ENCODE results near the gene FOXI1.
A peak's percentile ranks its signal among the peaks of the same experiment; 100 is the strongest.
"Not testable (repeated sequence)": the region's sequence is repeated elsewhere in the genome, so short reads cannot be mapped to it uniquely, and the experiment has no call there.

The FOXI1 gene

DNA sequence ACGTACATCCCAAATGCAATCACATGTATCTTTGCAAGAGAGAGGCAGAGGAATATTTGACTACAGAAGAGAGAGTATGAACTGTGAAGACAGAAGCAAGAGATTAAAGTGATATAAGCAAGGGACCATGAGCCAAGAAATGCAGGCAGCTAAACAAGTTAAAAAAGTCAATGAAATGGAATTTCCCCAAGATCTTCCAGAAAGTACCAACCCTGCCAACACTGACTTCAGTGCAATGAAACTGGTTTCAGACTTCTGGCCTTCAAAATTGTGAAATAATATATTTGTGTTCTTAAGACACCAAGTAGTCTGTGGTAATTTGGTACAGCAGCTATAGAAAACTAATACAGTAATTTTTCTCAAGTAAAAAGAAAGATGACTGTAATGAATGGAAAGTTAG is 20.9 kb downstream of the FOXI1 start:
- no peak for DNase-seq (ENCODE audit: low read depth)

DNA sequence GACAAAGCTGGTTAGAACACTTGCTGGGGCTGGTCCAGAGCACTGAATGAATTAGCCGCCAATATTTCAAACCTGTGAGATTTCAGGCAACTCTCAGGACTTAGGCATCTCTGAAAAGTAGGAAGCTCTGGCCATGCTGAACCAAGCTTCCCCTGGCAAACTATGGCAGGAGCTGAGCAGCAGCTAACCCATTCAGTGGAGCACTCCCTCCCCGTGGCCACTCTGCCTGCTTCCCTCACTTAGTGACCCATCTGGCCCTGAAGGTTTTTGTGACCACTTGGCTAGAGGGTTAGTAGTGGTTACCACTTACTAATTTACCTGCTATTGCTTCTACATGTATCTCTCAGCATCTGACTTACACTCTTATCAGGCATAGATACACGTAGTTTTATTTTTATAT is 25.5 kb downstream of the FOXI1 start:
- no peak for DNase-seq (ENCODE audit: low read depth)

DNA sequence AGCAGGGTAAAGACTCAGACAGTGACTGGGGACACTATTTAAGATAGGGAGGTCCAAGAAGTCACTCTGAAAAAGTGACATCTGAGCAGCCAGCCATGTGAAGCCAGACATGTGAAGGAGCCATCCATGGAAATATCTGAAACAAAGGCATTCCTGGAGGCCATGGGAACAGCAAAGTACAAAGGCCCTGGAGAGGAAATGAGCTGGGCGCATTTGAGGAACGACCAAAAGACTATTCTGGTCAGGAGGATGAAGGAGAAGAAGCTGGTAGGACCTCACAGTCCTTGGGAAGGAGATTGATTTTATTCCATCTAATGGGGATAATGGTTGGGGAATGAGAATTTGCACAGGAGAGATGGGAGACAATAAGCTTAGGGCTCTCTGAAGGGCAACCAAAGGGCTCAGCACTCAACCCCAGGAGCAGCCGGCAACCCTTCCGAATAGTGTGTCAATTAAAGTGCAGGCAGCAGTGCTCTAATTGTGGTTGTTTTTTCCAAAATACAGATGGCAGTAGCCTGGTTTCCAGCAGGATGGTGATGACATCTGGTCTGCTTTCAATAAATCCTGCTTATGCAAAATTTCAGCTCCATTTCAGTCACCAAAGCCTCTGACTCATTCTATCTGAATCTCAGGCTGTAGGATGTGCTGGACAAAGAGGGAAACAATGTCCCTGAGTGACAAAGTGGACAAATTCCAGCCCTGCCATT is 26.7 kb downstream of the FOXI1 start:
- peak; percentile 69 for DNase-seq (ENCODE audit: low read depth)

DNA sequence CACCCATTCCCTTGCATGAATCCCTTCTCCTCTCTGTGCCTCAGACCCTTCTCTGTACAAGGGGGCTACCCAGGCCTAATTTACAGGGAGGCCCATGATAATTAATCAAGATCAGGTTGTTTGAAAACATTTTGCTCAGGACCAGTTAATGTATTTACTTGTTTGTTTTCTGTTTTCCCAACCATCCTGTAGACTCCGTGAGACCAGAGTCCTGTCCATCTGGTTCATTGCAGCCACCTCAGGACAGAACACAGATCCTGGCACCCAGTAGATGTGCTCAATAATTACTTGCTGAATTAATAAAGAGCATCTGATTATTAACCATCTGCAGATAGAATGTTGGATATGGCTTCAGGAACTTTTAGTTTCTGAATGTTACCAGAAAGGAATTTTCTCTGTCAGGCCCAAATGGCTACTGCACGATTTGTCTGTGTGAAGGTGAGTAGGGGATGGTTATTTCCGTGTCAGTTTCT is 27.3 kb downstream of the FOXI1 start:
- DNase-seq (ENCODE audit: low read depth): no peak

DNA sequence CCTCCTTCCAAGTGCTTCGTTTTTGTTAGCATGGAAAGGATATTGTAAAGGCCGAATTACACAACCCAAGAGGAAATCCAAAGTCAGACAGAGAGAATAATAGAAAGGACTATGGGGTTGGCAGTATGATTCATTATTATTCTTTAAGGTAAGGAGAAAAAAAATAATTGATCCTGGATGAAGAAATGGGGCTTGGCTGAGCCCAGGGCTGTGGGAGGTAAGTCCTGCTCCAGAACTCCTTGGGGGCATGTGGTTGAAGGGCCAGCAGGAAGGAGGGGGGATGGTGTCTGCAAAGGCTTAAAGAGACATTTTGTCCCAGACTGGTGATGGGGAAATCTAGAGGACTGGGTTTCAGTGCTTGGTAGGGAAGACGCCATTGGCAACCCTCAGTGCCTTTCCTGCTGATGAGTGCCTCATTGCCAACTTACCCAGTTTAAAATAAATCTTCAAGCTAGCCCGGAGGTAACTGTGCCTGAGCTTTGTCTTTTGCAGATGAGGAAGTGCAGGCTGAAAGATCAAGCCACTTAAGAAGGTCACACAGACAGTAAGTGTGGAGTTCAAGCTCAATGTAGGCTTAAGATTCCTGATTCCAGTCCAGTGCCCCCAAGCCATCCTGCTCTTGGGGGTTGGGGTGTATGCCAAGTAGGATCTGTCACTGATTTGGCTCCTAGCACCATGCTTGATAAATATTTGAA is 30.2 kb downstream of the FOXI1 start:
- no peak for DNase-seq (ENCODE audit: low read depth)

DNA sequence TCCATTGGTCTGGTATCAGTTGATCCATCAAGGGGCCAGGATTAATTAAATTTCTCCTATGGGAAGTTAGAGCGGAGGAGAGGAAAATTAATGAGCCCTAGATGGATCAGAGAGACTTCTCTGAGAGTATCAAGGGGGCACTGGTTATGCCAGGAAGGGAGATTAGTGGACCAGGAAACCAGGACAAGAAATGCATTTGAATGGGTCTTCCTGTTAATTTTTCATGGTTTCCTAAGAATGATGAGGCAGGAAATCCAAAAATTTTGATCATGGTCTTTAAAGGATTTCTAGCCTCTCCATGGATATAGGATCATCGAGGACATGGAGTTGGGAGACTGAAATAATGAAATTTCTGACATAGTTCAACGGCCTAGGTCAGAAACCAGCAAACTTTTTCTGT is 30.8 kb downstream of the FOXI1 start:
- DNase-seq (ENCODE audit: low read depth): no peak

DNA sequence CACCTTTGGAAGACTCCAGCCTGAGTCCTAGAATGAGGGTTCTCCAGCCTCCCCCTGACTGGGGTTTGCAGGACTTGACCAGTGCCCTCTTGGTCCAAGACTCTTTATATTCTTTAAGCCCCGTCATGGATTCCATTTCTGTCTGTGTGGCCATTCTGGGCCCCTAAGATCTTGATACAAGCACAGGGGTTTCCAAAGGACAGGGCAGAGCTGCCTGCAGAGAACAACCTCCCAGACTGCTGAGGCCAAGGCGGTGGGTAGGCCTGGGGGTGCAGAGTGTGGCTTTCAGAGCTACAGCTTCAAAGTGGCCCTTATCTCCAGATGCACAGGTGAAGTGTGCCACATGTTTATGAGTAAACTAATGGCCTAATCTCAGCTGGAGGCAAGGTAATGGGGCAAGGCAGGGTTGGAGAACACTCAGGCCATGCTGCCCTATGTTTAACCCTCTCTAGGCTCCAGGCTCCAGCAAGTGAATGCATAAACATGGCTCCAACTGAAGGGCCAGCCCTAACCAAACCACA is 32.1 kb downstream of the FOXI1 start:
- DNase-seq (ENCODE audit: low read depth): no peak

DNA sequence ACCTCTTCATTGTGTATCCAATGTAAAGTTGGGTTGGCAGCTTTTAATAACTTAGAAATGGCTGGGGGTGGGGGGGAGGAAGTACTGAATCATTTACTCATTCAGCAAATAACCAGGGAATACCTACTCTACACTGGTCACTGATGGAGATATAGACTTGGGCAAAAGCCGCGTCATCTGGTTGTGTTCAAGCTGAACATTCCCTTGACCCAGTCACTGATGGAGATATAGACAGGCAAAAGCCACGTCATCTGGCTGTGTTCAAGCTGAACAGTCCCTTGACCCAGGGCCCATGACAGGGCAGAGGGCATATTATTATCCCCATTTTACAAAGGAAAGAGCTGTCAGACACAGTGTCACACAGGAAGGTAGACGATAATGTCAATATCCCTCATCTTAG is 32.6 kb downstream of the FOXI1 start:
- DNase-seq (ENCODE audit: low read depth): no peak

DNA sequence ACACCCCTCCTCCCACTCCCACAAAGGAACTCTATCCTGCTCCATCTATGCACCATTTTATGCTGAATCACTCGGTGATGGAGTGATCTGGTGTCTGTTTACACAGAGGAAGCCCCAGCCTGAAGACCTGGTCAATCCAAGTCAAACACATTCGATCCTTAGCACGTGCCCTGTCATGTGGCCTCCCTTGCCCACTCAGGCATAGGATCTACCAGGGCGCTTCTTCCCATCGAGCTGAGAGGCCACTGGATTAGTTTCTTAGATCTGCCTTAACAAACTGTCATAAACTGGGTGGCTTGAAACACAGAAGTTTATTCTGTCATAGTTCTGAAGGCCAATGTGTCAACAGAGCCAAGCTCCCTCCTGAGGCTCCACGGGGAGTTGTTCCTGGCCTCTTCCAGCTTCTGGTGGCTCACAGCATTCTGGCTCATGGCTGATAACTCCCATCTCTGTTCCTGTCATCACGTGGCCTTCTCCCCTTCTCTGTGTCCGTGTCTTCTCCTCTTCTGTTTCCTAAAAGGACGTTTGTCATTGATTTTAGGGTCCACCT is 34.2 kb downstream of the FOXI1 start:
- no peak for DNase-seq (ENCODE audit: low read depth)

DNA sequence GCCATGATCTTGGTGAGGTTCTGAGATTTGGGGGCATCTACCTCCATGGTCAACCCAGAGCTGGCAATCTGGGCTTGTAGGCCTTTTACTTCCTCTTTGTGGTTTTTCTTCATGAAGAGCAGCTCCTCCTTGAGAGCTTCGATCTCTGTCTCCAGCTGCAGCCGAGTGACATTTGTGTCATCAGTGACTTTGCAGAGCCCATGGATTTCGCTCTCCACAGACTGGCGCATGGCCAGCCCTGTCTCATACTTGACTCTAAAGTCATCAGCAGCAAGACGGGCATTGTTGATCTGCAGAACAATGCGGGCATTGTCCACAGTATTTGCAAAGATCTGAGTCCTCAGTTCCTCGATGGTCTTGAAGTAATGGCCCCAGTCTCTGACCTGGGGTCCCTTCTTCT is 35.5 kb downstream of the FOXI1 start:
- not testable (repeated sequence) for DNase-seq (ENCODE audit: low read depth)

DNA sequence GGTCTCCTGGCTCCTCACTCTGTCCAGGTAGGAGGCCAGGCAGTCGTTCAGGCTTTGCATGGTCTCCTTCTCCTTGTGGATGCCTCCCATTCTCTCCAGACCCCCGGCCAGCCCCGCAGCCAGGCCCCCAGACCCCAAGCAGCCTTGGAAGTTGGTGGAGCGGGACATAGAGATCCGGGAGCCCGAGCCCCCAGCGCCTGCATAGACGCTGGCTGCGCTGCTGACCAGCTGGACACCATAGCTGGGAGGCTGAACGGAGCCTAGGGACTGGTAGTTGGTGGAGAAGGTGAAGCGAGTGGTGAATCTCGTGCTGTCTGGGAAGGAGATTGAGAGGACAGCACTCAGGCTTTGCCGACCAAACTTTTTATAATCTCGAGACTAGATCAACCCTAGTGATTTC is 35.9 kb downstream of the FOXI1 start:
- no peak for DNase-seq (ENCODE audit: low read depth)

DNA sequence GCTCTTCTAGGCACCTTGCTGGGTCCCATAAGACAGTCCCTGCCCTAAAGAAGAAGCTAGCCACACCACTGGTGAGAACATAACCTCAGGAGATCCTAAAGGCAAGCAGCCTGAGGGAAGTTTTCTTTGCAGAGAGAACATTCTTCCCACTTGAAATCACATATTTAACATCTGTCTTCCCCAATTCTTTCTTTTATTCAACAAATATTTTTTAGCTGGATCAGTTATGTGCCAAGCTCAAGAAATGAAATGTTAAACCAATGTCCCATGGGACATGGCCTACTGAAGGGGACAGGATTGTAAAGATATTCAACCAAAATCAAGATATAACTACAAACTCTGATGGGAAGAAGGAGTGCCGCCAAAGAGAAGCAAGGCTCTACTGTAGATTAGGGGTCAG is 36.5 kb downstream of the FOXI1 start:
- no peak for DNase-seq (ENCODE audit: low read depth)

DNA sequence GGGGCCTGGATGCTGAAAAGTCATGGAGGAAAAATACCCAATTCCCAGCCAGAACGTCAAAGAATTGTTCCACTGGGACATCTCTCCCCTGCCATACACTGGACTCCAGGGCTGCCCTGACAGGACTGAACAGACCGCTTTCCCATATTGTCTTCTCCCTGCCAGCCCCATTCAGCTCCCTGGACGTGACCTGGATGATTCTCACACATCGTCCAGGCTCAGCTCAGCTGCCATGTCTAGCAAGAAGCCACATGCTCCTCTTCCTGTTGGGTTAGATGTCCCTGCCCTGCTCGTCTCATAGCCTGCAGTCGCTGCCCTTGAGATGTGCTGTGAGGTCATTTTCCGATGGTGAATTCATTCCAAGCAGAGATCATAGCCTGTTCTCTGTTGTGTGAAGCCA is 37.4 kb downstream of the FOXI1 start:
- no peak for DNase-seq (ENCODE audit: low read depth)

DNA sequence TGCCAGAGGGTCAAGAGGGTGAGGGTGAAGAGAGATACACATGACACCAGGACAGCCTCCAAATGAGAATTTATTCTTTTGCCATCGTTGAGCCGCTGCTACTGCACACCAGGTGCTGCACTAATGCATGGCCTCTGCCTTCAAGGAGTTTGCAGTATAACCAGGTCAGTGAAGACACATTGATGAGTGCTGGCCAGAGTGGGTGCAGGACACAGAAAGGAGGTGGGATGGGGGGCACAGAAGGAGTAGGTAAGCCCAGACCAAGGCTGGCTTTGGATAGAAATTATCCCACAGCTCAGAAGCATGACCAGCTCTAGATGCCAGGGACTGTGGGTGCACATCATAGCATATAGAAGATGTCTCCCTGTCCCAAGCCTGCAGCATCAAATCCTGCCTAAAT is 38.0 kb downstream of the FOXI1 start:
- no peak for DNase-seq (ENCODE audit: low read depth)

DNA sequence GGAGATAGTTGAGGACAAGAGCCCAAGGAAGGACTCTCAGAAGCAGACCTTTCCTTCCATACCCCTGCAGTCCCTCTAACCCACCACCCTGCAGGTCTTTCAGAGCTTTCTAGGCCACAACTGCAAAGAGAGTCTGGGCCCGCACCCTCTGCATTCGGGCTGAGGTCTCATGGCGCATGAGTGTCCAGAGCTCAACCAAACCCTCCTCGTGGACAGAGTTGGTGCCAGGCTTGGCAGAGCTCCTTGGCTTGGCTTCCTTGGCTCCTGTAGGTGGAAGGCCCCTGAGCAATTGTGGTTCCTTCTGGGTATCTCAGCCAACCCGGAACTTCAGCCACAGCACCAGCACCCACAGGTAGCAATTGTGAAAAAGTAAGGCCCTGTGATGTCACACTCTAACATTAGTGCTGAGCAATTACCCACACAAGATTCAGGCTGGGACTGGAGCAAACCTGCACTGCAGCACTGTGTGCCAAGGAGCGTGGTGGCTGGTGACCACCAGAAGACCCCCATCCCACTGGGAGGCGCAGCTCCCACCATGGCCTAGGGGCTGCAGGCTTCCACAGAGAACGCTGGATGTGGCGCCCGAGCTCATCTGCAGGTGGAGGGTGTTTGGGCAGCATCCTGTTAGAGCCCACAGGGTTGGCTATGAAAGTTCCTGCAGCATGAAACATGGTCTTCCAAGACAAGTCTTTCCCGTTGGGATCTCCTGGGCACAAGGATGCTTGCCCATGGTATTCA is 38.8 kb downstream of the FOXI1 start:
- no peak for DNase-seq (ENCODE audit: low read depth)

DNA sequence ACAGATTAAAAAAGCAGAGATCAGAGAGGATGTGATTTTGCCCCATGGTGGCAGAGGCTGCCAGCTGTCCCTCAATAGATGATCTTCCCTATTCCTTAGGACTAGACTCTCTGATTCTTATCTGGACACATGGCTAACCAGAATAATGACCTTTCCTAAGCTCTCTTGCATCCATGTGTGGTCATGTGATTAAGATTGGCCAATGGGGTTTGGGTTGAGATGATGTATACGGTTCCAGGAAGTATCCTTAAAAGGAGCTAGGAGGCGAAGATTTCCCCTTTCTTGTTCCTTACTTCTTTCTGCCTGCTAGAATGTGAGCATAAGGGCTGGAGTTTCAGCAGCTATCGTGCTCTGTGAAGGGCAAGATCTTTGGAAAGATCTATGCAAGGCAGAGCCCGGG is 39.8 kb downstream of the FOXI1 start:
- DNase-seq (ENCODE audit: low read depth): peak; percentile 8

DNA sequence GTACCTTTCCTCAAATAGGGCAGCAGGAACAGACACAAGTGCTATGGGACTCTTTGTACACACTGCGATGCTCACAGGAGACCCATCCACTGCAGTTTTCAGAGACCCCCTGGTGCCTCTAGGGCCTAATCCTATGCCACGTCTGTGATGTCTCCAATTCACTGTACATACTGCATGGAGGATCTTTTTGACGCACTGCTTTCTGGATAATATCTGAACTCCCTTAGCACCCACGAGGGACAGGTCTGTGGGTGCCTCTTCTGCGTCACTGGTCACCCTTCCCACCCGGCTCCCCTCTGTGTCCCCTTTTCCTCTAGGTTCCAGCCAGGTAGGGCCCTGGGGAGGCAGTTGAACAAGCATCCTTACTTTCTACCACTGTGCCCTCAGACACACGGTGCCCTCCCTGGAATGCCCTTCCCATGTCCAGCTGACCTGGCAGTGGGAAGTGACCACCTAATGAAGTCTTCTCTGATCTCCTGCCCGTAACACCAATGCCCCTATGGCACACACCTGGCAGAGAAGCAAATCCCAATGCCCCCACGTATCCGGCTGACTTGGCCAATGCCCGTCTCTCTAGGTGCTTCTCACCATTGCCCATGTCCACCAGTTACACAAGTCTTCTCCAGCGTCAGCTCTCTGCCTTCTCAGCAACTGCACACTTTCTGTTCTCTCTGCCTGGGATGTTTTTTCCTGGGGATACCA is 41.5 kb downstream of the FOXI1 start:
- no peak for DNase-seq (ENCODE audit: low read depth)

DNA sequence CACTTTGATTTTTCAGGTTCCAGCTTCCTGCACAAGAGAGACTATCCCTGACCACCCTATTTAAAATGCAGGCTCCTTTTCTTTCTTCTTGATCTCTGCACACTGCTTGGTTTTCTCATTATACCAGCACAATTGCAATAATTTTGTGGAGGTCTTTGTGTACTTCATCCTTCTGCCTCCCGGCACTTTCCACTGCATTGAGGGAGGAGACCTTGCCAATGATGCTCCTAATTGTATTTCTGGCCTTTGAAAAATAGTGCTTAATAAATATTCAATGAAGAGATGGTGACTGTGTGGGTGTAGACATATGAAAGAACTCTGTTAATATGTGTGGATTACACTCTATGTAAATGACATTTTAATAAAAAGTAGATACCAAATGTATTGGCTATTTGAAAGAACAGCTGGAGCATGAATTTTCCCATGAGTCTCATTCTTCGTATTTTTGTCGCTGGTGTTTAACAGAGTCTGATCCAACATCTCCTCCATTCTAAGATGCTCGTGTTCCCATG is 42.1 kb downstream of the FOXI1 start:
- no peak for DNase-seq (ENCODE audit: low read depth)

DNA sequence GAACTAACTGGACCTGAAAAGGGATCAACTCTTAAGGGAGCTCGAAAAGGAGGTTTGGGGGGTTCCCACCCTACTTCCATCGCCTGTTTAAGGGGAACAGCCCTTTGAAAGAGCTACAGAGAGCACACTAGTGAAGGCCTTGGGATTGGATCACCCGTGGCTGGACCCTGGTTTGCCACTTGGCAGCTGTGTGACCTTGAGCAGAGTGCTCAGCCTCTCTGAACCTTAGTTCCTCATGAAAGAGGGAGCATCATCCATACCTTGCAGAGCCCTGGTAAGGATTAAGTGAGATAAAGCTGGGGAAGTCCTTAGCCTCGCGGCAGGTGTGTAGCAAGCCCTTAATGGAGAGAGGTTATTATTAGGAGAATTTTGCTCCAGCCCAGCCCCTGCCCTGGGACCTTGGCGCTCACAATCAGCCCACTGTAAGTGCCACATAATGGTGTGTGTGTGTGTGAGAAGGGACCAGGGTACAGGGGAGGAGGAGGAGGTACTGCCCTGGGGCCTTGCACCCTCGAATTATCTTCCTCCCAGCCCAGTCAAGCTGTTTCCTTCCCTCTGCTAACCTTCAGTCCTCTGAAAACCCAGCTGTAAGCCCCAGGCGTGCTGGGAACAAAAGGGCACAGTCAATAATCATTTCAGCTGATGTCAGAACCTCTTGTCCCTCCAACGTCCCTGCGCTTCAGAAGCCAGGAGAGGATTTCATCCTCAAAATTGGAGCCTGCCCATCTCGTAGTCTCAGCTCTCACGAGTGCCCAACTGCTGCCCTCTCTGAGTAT is 42.9 kb downstream of the FOXI1 start:
- no peak for DNase-seq (ENCODE audit: low read depth)

DNA sequence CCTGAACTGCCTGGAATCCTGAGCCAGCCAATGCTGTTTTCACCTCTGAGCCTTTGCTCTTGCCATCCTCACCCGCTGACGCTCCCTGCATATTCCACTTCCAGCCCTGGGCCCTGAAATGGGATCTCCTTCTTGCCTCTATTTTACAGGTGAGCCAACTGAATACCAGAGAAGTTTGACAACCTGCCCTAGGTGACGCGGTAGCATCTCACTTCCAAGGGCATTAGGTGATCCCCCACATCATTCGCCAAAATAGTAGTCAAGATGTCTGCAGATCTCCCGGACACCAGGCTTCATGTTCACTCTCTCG is 43.5 kb downstream of the FOXI1 start:
- DNase-seq (ENCODE audit: low read depth): no peak

DNA sequence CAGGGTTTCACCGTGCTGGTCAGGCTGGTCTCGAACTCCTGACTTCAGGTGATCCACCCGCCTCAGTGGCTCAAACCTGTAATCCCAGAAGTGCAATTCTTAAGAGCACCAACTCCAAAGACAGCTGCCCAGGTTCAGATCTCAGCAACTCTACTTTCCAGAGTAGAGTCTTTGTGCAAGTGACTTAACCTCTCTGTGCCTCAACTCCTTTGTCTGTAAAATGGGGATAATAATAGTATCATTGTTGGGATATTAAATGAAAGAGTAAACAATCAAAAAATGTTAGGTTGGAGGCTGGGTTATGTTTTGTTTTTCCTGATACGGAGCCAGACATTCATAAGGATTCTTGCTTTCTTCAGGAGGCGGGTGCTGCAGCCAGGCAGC is 45.0 kb downstream of the FOXI1 start:
- no peak for DNase-seq (ENCODE audit: low read depth)
